ENCODE measurements around the gene POMT2.
A peak's percentile ranks its signal among the peaks of the same experiment; 100 is the strongest.
"Not testable (repeated sequence)": the region's sequence is repeated elsewhere in the genome, so short reads cannot be mapped to it uniquely, and the experiment has no call there.

The POMT2 gene, protein sequence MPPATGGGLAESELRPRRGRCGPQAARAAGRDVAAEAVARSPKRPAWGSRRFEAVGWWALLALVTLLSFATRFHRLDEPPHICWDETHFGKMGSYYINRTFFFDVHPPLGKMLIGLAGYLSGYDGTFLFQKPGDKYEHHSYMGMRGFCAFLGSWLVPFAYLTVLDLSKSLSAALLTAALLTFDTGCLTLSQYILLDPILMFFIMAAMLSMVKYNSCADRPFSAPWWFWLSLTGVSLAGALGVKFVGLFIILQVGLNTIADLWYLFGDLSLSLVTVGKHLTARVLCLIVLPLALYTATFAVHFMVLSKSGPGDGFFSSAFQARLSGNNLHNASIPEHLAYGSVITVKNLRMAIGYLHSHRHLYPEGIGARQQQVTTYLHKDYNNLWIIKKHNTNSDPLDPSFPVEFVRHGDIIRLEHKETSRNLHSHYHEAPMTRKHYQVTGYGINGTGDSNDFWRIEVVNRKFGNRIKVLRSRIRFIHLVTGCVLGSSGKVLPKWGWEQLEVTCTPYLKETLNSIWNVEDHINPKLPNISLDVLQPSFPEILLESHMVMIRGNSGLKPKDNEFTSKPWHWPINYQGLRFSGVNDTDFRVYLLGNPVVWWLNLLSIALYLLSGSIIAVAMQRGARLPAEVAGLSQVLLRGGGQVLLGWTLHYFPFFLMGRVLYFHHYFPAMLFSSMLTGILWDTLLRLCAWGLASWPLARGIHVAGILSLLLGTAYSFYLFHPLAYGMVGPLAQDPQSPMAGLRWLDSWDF
- 15.2 to 16.0 reads per million in 2 experiments for total RNA-seq

GRCh38 chr14:77320238-77320935 lies at the start of gene POMT2:
TSS of gene POMT2 (minus strand) at chr14:77320883. CDS start at chr14:77320681, 202 bp downstream.
- DNase-seq (ENCODE audit: low read depth), result peak; percentile 88

- DNase-seq (ENCODE audit: low read depth), result no peak
Observed at GRCh38 chr14:77369285-77369684, 48.6 kb upstream of the POMT2 start.

DNA sequence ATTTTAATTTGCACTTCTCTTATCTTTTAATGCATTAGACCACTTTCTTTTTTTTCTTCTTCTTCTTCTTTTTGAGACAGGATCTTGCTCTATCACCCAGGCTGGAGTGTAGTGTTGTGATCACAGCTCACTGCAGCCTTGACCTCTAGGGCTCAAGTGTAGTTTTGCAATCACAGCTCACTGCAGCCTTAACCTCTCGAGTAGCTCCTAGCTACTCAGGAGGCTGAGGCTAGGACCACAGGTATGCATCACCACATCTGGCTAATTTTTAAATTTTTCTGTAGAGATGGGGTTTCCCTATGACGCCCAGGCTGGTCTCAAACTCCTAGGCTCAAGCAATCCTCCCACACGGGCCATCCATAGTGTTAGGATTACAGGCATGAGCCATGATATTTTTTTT lies 43.5 kb upstream of the POMT2 start:
- no peak for DNase-seq (ENCODE audit: low read depth)

- DNase-seq (ENCODE audit: low read depth), result no peak
Observed at GRCh38 chr14:77359626-77360025, 38.9 kb upstream of the POMT2 start.

- no peak for DNase-seq (ENCODE audit: low read depth)
Observed at GRCh38 chr14:77356899-77357298, 36.2 kb upstream of the POMT2 start.

DNA sequence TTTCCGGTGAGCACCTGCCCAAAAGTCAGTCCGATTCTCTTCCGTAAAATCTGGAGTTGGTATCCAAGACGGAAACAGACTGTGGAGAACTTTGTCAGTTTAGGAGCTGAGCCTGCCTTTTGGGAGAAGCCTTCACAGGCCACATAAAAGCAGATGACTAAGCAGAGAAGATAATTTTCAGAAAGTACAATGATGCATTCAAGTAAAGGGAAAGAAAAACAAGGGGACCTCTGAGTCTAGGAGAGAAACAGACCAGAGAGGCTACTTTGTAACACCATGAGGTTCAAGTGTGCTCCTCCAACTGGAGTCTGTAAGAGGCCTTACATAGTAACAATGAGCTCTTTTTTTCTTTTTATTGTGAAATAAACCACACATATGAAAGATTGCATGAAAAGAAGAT lies 35.1 kb upstream of the POMT2 start:
- no peak for DNase-seq (ENCODE audit: low read depth)

DNA sequence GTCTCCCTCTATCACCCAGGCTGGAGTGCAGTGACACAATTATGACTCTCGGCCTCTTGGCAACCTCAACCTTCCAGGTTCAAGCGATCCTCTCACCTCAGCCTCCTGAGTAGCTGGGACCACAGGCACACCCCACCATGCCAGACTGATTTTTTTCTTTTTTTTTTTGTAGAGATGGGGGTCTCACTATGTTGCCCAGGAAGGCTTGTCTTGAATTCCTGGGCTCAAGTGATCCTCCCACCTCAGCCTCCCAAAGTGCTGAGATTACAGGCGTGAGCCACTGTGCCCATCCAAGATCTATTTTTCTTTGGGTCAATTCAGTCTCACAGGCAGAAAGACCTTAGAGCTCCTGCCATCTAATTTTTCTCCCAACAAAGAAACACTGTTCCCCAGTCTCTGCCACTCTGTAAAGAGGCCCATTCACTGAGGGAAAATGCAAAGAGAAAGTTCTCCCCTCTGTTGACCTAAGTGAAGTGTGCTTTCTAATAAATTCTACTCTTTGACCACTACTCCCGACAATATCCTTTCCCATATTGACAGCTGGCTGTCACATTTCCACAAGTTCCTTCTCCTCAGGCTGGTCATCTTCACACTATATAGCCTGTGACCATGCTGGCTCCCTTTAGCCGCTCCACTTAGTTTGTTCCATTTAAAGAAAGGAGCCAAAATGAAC lies 32.9 kb upstream of the POMT2 start:
- no peak for DNase-seq (ENCODE audit: low read depth)

DNA sequence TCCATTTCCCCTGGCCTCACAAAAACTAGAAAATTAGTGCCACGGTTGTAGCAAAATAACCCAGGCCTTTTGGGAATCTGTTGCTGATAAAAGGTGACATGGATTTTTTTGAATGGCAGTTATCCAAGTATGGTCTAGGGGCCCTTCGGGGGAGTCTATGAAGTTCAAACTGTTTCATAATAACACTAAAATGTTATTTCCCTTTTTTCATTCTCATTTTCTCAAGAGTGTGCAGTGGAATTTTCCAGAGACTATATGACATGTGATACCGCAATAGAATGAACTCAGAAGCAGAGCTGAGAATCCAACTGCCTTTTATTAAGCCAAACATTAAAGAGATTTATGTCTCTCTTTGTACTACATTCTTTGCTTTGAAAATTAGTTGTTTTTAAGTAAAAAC lies 27.1 kb upstream of the POMT2 start:
- no peak for DNase-seq (ENCODE audit: low read depth)

DNA sequence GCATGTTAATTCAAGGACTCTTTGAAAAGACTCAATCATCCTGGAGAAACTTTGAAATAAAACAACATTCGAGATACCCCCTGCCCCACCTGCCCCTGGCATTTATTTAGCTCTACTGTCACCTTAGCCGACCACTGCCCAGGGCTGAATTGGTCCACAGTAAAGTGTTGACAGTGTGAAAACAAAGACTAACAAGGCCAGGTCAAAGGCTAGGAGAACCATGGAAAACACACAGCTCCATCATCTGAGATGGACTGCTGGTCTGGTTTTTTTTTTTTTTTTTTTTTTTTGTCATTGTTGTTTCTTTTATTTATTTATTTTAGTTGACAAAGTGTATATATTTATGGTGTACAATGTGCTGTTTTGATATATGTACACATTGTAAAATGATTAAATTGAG lies 25.8 kb upstream of the POMT2 start:
- no peak for DNase-seq (ENCODE audit: low read depth)

DNA sequence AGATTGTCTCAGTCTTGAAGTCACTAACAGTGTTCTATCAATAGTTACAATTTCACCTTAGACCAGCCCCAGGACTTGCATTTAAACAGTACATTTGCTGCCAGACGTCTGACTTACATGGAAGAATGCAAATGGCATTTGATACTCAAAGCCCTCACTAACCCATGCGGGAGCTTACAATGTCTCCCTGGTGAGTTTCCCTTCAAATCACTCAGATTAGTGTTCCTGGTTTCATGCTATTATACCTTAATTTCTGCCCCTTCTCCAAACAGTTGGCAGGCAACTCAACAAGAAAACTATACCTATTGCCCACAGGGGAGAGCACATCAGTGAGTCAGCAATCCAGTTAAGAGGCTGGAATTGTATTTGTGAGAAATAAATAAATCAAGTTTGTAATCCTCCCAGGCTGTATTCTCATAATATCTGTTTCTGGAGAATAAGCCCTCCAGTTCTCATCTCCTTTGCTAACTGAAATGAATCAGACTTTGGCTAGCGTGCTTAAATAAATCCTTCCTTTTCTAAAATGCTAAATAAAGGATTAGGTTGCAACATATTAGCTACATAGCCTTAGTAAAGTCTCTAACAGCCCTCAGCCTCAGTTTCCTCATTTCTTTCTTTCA lies 23.8 kb upstream of the POMT2 start:
- DNase-seq (ENCODE audit: low read depth), result no peak

- DNase-seq (ENCODE audit: low read depth), result no peak
Observed at GRCh38 chr14:77343662-77344061, 23.0 kb upstream of the POMT2 start.

DNA sequence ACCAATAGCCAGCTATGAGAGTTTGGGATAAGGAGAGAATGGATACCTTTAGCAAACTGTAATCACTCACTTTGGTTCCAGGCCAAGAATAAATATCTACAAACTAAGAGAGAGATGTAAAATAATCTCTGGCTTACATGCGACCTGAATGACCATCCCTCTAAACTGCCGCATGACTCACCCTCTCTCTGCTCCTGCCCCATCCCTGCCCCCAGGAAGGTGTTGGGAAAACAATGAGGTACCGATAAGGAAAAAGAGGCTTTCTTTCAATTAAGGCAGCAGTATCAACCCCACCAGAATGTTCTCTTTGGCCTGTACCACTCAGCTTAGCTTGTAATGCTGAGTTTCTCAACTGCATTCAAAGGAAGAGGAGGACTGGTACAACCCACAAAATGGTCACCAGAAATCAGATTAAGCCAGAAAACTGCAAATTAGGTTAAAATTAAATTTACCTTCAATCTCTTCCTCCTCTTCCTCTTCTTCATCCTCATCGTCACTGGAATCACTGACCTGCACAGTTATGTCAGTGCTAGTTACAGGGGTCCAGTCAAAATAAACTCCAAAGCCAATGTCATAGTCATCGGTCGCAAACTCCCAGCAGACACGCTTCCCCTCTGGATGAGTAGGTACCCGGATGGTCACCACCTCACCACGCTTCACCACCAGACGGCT lies 22.2 kb upstream of the POMT2 start:
- no peak for DNase-seq (ENCODE audit: low read depth)

- no peak for DNase-seq (ENCODE audit: low read depth)
Observed at GRCh38 chr14:77340389-77340788, 19.7 kb upstream of the POMT2 start.

DNA sequence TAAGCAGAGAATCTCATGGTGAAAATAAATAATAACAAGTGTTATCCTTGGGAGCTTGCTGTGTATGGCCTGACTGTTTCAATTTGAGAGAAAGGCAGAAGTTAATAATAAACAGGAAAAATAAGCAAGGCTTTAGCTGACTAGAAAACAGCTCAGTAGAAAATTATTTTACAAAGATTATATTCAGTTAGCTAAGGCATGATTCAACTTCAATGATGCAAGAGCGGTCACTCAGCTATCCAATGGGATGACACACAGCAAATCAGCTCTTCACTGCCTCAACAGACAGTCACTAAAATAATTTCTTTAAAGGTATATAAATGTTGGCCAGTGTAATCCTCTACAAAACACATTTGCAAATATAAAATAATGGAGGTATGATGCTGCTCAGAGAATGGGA lies 18.7 kb upstream of the POMT2 start:
- DNase-seq (ENCODE audit: low read depth), result no peak

GRCh38 chr14:77338302-77338701 lies 17.6 kb upstream of the POMT2 start:
- no peak for DNase-seq (ENCODE audit: low read depth)

DNA sequence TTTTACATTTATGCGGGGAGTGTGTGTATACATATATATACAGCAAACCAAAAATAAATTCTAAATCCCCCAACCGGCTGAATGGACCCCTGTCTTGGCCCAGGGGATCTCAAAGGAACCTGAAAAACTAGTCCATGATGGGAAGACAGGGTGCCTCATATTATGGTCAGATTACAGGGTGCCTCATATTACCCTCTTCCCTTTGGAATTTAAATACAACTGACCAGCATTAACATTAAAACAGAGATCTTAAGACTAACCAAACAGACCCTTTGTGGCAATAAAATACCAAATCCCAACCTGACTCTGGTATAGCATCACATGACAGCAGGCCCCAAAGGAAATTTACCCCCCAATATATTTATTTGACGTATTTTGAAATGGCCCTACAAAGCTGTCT lies 17.2 kb upstream of the POMT2 start:
- no peak for DNase-seq (ENCODE audit: low read depth)

DNA sequence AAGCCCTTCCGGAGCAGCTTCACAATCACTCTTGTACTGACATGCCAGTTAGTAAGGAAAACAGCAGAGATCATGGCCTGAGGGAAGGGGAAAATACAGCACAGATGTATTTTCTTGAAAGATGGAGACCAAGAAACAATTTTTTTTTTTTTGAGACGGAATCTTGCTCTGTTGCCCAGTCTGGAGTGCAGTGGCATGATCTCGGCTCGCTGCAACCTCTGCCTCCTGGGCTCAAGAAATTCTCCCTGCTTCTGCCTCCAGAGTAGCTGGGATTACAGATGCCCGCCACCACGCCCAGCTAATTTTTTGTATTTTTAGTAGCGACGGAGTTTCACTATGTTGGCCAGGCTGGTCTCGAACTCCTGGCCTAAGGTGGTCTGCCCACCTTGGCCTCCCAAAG lies 16.6 kb upstream of the POMT2 start:
- DNase-seq (ENCODE audit: low read depth), result not testable (repeated sequence)

DNA sequence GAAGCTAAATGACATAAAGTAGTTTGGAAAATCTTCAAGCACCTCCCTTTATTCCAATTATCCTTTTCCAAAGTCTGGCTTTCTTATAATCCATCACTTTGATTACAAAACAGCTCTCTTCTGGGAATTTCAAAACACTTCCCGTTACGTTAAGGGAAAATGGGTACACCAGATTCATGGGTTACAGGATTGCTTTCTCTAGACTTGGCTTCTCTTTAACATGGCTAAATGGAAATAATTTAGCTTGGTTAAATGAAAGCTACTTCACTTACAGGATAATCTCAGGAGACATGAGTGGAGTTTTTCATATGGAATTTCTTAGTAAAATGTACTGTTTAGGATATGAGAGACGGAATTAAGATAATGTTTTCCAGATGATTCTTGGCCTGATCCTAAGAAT lies 14.9 kb upstream of the POMT2 start:
- DNase-seq (ENCODE audit: low read depth), result no peak

DNA sequence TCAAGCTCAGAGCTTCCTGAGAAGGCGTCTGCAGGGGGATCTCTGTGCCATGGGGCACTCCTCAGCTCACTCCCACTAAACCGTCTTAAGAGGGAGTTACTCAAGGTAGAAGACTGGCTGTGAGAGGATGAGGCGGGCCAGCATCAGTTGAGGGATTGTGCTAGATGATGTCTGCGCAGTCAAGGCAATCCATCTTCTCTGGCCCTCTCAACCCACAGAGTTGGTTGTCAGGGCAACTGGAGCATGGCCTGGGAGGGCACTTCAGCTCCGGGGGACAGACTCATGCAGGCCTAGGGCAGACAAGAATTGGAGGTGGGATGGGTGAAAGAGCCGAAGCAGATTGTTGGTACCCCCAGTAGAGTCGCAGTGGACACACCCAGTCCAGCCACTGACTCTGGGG lies 9.2 kb upstream of the POMT2 start:
- DNase-seq (ENCODE audit: low read depth), result no peak

DNA sequence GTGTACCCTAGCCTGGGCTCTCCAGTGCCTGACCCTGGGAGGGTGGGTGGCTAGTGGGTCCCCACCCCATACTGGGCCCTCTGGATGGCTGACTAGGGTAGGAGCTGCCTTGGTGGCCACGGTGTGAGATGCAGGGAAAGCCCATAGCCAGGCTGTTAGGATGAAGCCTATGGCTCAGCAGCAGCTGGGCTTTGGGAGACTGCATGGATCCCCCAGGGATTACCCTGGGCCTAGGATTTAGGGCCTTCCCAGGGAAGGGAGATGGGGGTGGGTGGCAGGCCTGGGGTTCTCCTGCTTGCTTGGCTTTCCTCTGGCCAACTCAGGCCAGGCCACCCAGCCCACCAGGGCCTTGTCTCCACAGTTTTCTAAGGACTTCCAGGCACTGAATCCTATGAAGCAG lies 6.4 kb upstream of the POMT2 start:
- DNase-seq (ENCODE audit: low read depth), result no peak

DNA sequence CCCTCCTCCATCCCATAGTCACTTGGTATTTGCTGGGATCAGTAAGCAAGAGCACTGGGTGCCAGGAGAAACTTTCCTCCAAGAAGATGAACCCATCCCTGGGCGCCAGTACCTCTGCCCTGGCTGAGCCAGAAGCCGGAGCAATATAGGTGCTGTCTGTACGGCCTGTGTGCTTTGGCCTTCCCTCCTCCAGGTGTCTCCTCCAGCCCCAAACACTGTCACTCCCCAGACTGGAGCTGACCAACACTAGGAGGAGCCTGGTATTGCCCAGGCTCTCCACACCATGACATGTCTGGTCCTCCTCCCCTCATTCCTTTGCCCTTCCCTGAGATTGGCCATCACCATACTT lies 5.0 kb upstream of the POMT2 start:
- DNase-seq (ENCODE audit: low read depth), result no peak
